HUES48 (cell line): ENCODE data around the gene OR2V2.
A peak's percentile ranks its signal among the peaks of the same experiment; 100 is the strongest.
"Not testable (repeated sequence)": the region's sequence is repeated elsewhere in the genome, so short reads cannot be mapped to it uniquely, and the experiment has no call there.

Experiments used
- H3K27ac ChIP-seq: one replicate; pipeline ENCODE4 v1.7.0; 2013; ENCODE audit warnings: low read depth, low read length, inconsistent platforms
- H3K27me3 ChIP-seq: 2 replicates; pipeline ENCODE4 v1.6.1; 2013; ENCODE audit warnings: mild to moderate bottlenecking, low read length; ENCODE audit not compliant: control insufficient read depth, insufficient read depth
- H3K36me3 ChIP-seq: 2 replicates; pipeline ENCODE4 v1.6.1; 2013; ENCODE audit warnings: low read length; ENCODE audit not compliant: control insufficient read depth, insufficient read depth
- H3K4me1 ChIP-seq: 2 replicates; pipeline ENCODE4 v1.6.1; 2013; ENCODE audit warnings: mild to moderate bottlenecking, low read length; ENCODE audit not compliant: control insufficient read depth, insufficient read depth
- H3K4me3 ChIP-seq: 2 replicates; pipeline ENCODE4 v1.5.1; 2013; ENCODE audit warnings: mild to moderate bottlenecking, low read depth, low read length
- H3K9ac ChIP-seq: 2 replicates; pipeline ENCODE4 v1.6.1; 2013; ENCODE audit warnings: mild to moderate bottlenecking, low read depth, low read length, moderate library complexity
- H3K9me3 ChIP-seq: 2 replicates; pipeline ENCODE4 v1.6.1; 2013; ENCODE audit warnings: low read length; ENCODE audit not compliant: control insufficient read depth, insufficient read depth

OR2V2 gene

DNA sequence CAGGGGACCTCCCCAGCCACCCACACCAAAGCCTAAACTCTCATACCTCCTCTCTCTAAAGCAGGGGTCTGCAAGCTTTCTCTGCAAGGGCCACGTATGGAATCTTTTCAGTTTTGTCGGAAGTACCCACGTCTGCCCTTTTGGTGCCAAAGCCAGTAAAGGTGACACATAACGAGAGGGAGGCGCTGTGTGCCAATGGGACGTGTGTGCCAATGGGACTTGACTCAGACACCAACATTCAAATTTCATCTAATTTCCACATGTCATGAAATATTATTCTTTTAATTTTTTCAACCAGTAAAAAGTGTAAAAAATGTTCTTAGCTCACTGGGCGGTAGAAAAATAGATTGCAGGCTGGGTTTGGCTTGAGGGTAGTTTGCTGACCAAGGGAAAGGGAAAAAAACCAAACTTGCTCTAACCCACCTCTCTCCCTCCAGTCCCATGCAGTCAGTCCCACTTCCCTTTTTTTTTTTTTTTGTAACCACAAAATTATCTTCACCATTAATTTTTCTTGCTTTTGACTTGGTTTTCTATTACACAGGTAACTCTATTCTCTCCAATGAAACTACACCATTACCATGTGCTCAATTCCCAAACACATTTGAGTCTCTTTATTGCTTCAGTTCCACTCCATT lies 41.9 kb upstream of the OR2V2 start:
- peaks cover 16% of the 10 kb centered on the region for H3K27me3 ChIP-seq
- peaks cover 4% of the 10 kb centered on the region; the same call in 1 of the 2 replicates for H3K9me3 ChIP-seq
- no peak overlapping the region for H3K27ac ChIP-seq
- H3K4me1 ChIP-seq: no peaks in the 10 kb centered on the region
- no peak overlapping the region for H3K9ac ChIP-seq
- H3K36me3 ChIP-seq: no peaks in the 10 kb centered on the region
- no peak overlapping the region for H3K4me3 ChIP-seq

DNA sequence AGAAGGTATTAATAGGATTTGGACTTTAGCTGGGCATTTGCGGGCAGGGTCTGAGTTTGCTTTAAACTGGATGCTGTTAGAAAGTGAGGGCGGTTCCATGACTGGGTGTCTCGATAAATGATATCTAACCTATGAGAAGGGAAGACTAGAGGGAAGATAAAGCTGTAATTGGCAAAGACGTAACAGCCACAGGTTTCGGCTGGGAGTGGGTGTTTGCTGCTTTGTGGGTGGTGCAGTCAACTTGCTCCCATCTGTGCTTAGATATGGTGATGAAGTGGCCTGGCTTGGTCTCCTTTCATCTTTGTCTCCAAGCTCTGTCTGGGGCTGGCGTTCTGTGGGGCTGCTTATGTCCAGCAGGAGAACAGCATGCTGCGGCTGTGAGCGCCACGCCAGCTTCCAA lies 39.7 kb upstream of the OR2V2 start:
- peaks cover 15% of the 10 kb centered on the region for H3K27me3 ChIP-seq
- peaks cover 7% of the 10 kb centered on the region for H3K9me3 ChIP-seq
- H3K4me3 ChIP-seq: no peak overlapping the region
- no peaks in the 10 kb centered on the region for H3K4me1 ChIP-seq
- H3K36me3 ChIP-seq: no peaks in the 10 kb centered on the region
- H3K27ac ChIP-seq: no peak overlapping the region
- H3K9ac ChIP-seq: no peak overlapping the region

DNA sequence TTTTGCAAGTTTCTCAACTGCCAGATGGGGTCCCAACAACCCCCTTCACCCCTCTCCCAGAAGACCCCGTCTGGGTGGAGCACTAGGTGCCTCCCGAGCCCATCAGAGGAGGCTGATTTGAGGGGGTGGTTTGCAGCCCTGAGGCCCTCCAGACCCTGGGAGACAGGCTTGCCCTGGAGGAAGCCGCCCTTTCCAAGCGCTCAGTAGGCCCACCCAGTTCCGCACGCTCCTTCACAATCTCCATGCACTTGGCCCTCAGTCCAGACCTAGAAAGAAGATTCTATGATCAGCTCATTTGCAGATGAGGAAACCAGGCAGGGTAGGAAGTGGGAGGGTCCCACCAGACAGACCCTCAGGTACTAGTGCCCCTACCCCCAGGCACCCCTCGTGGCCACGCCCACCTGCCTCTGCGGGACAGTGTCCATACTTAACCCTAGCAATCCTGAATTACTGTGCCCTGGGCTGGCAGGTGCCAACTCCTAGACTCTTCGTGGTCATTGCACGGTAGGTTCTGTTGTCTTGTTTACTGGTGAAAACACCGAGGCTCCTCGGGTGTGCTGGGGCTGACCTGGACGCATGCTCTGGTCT lies 38.7 kb upstream of the OR2V2 start:
- peaks cover 7% of the 10 kb centered on the region for H3K9me3 ChIP-seq
- no peaks in the 10 kb centered on the region for H3K36me3 ChIP-seq
- H3K27ac ChIP-seq: no peak overlapping the region
- H3K4me3 ChIP-seq: no peak overlapping the region
- peaks cover 18% of the 10 kb centered on the region for H3K27me3 ChIP-seq
- no peak overlapping the region for H3K9ac ChIP-seq
- no peaks in the 10 kb centered on the region for H3K4me1 ChIP-seq

DNA sequence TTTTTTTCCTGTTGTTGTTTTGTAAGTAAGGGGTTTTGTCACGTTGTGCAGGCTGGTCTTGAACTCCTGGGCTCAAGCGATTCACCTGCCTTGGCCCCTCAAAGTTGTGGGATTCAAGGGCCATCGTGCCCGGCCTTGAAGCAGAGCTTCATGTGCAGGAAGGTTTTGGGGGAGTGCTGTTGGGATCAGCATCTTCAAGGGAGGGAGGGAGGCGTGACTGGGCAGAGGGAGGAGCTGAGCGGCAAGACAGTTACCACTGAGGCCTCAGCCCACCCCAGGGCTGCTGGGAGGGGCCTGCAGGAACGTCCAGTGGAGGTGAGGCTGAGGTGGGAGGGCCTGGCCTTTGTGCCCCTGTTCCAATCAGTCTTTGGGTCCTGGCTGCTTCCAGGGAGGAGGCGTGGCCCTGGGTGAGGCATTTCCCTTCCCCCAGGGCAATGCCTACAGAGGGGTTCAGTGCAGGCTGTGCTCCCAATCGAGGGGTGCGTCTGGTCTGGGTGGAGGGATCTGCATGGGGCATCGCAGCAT lies 37.8 kb upstream of the OR2V2 start:
- H3K4me3 ChIP-seq: no peak overlapping the region
- H3K27me3 ChIP-seq: peaks cover 21% of the 10 kb centered on the region
- no peaks in the 10 kb centered on the region for H3K4me1 ChIP-seq
- H3K9me3 ChIP-seq: peaks cover 7% of the 10 kb centered on the region
- H3K36me3 ChIP-seq: no peaks in the 10 kb centered on the region
- H3K27ac ChIP-seq: no peak overlapping the region
- H3K9ac ChIP-seq: no peak overlapping the region

DNA sequence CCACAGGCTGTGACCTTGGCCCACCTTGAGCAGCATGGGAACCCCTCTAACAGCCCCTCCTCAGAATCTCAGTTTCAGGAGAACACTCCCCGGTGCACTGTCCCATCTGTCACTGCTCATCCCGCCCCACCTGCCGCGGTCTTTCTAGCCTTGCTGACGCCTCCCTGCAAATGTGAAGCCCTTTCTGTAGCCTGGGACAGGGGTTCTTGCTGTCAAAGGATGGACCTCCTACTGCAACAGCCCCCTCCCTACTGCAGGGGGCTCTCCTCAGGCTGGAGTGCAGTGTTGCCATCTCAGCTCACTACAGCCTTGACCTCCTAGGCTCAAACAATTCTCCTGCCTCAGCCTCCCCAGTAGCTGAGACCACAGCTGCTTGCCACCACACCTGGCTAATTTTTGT lies 36.4 kb upstream of the OR2V2 start:
- Histone ChIP-seq H3K36me3 (no peaks in the 10 kb centered on the region), H3K27me3 (peaks cover 26% of the 10 kb centered on the region), H3K27ac (no peak overlapping the region), H3K4me3 (no peak overlapping the region), H3K9ac (no peak overlapping the region), H3K4me1 (no peaks in the 10 kb centered on the region), H3K9me3 (peaks cover 7% of the 10 kb centered on the region)

DNA sequence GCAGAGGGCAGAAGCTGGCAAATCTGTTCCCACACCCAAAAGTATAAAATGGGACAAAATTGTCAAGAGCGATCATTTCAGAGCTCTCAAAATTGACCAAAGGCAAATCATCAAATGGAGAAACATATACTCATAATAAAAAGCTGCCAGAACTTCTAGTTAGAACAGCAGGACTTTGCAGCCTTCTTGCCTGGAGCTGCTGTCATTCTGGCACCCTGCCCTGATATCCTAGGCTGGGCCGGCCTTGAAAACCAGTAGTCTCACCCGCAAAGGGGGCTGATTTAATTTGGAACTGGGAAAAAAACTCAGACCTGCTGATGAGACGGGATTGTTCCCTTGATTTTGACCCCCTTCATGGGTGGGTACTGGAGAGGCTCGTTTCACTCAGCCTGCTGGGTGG lies 34.9 kb upstream of the OR2V2 start:
- no peaks in the 10 kb centered on the region for H3K4me1 ChIP-seq
- peaks cover 7% of the 10 kb centered on the region for H3K9me3 ChIP-seq
- H3K27me3 ChIP-seq: peaks cover 31% of the 10 kb centered on the region
- no peaks in the 10 kb centered on the region for H3K36me3 ChIP-seq
- H3K9ac ChIP-seq: no peak overlapping the region
- no peak overlapping the region for H3K4me3 ChIP-seq
- H3K27ac ChIP-seq: no peak overlapping the region

DNA sequence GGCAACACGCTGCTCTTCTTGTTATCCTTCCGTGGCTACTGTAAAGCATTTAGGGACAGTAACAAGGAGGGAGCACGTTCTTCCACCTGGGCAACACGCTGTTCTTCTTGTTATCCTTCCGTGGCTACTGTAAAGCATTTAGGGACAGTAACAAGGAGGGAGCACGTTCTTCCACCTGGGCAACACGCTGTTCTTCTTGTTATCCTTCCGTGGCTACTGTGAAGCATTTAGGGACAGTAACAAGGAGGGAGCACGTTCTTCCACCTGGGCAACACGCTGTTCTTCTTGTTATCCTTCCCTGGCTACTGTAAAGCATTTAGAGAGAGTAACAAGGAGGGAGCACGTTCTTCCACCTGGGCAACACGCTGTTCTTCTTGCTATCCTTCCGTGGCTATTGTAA lies 33.8 kb upstream of the OR2V2 start:
- H3K4me1 ChIP-seq, H3K36me3 ChIP-seq: not testable (repeated sequence)

DNA sequence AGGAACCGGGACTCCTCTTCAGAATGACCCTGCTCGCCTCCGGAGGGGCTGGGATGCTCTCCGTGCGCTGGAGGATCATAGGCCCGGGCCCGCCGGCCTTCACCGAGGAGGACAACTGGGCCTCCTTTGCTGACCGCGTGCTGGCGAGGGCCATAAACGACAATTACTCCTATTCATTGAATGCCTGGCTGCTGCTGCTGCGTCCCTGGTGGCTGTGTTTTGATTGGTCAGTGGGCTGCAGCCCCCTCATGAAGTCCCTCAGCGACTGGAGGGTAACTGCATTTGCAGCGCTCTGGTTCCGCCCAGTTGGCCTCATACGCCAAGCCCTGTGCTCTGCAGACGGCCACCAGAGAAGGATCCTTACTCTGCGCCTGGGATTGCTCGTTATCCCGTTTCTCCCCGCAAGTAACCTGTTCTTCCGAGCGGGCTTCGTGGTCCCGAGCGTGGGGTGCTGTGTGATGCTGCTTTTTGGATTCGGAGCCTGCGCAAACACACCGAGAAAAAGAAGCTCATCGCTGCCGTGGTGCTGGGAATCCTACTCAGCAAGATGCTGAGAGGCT lies 33.0 kb upstream of the OR2V2 start:
- peaks cover 34% of the 10 kb centered on the region for H3K27me3 ChIP-seq
- no peaks in the 10 kb centered on the region for H3K4me1 ChIP-seq
- H3K27ac ChIP-seq: no peak overlapping the region
- H3K36me3 ChIP-seq: no peaks in the 10 kb centered on the region
- no peak overlapping the region for H3K9ac ChIP-seq
- peaks cover 10% of the 10 kb centered on the region for H3K9me3 ChIP-seq
- H3K4me3 ChIP-seq: peak overlapping the region; percentile 54

More for the DNA sequence above, 33.8 kb upstream of the OR2V2 start:
- H3K9ac ChIP-seq, H3K27ac ChIP-seq, H3K4me3 ChIP-seq, H3K9me3 ChIP-seq: not testable (repeated sequence)
- H3K27me3 ChIP-seq: peaks cover 34% of the 10 kb centered on the region

DNA sequence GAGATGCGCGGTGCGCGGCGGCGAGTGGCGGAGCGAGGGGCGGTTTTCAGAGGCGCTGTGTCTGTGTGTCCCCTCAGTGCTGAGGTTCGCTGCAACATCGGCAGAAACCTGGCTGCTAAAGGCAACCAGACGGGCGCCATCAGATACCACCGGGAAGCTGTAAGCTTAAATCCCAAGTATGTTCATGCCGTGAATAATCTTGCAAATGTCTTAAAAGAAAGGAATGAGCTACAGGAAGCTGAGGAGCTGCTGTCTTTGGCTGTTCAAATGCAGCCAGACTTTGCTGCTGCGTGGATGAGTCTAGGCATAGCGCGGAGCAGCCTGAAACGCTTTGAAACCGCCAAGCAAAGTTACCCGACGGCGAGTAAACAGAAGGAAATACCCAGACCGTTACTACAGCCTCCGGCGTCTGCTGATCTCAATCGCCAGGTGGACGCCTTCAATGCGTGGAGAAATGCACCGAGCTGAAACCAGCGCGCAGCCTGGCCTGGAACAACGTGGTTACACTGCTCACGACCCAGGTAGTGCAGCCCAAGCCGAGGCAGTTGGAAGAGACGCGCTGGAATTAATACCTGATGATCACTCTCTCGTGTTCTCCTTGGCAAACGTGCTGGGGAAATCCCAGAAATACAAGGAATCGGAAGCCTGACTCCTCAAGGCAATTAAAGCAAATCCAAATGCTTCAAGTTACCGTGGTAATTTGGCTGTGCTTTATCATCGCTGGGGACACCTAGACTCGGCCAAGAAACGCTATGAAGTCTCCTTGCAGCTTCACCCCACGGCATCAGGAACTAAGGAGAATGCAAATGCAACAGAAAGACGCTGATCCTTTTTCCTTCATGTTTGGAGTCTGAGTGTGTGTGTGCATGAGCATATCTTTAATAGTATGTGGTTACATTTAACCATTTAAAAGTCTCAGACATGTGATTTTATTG lies 32.3 kb upstream of the OR2V2 start:
- H3K9ac ChIP-seq: no peak overlapping the region; the same call in 1 of the 2 replicates
- peaks cover 34% of the 10 kb centered on the region for H3K27me3 ChIP-seq
- H3K4me1 ChIP-seq: no peaks in the 10 kb centered on the region
- H3K9me3 ChIP-seq: peaks cover 7% of the 10 kb centered on the region
- peak overlapping the region; percentile 54 for H3K4me3 ChIP-seq
- H3K36me3 ChIP-seq: no peaks in the 10 kb centered on the region
- no peak overlapping the region for H3K27ac ChIP-seq

DNA sequence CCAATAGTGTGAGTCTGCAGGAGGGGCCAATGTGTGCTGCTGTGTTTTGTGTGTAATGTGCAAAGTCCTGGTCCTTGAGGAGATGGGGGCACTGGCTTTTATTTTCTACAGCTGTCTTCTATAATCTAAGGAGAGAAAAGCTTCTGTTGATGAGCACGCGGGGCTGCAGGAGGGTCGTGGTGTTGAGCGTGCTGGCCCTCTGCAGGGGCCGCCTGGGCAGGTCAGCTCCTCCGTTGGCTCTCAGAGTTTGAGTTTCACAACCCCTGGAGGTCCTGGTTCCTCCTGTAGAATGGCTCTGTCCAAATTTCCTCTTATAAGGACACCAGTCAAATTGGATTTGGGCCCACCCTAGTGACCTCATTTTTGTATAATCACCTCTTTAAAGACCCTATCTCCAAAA lies 29.0 kb upstream of the OR2V2 start:
- Histone ChIP-seq H3K4me3 (no peak overlapping the region), H3K9ac (no peak overlapping the region), H3K27ac (no peak overlapping the region), H3K27me3 (peaks cover 32% of the 10 kb centered on the region), H3K9me3 (peaks cover 8% of the 10 kb centered on the region), H3K36me3 (no peaks in the 10 kb centered on the region), H3K4me1 (no peaks in the 10 kb centered on the region)
